K562 (cell line): ENCODE results near the gene OPRM1. TPM values are rescaled to one million over a fixed set of nuclear protein-coding genes. Genes with fewer than 3 reads are reported as not detected.

Experiments
- ATAC-seq: fragments of 200-7000 bp; cut with Tn5 transposase; 3 replicates; pipeline ENCODE4 v1.9.1; 2020; ENCODE audit warnings: moderate library complexity
- BruUV-seq: library from RNA; stranded (reverse); fragments of 400-500 nt; replicated peaks from 2 replicates; lab custom pipeline; 2021; lab: Mats Ljungman, UMichigan
- CTCF ChIA-PET: fragments of 300-600 bp; formaldehyde crosslinking; extraction: SDS; loops from one replicate; lab custom pipeline; 2021; ENCODE audit warnings: low intra/inter-chr PET ratio; lab: Yijun Ruan, JAX
- POLR2A ChIA-PET: fragments of 300-600, 350-650 bp; sonication (Branson Sonifier 250); formaldehyde crosslinking; extraction: SDS; loops from one replicate; lab custom pipeline; 2021; ENCODE audit warnings: antibody characterized with exemption, inconsistent platforms; lab: Yijun Ruan, JAX
- DNase-seq, 4 experiments: peaks; one replicate each; pipeline versions ENCODE4 v3.0.0 to v3.0.0-alpha.2; 2011 to 2018; ENCODE audit warnings: low spot score in 3 of 4, mixed read lengths in 3 of 4; ENCODE audit errors: extremely low read depth in 1 of 4
- FAIRE-seq: peaks from 2 replicates; lab custom pipeline; 2011; peaks lifted over from hg19 to GRCh38; lab: Jason Lieb, UNC
- H2AFZ ChIP-seq: 2 replicates; pipeline ENCODE4 v1.6.0; 2011; ENCODE audit warnings: low read depth, low read length, control low read depth, inconsistent platforms
- H3K27ac ChIP-seq: fragments of 200-600 bp; 3 replicates; pipeline ENCODE4 v1.8.0; 2011; ENCODE audit warnings: low read depth, mild to moderate bottlenecking, control low read depth, inconsistent platforms, low read length, moderate library complexity, mixed read lengths; ENCODE audit errors: extremely low read depth
- H3K27me3 ChIP-seq, 2 experiments: fragments of 300-600 bp in 1 of 2; 2 replicates in 1 of 2; 3 replicates in 1 of 2; pipeline versions ENCODE4 v1.6.0 to v1.8.0; 2011; ENCODE audit warnings: inconsistent platforms in 2 of 2, low read length in 2 of 2, mild to moderate bottlenecking in 1 of 2, mixed read lengths in 1 of 2, moderate library complexity in 1 of 2; ENCODE audit not compliant: control insufficient read depth in 2 of 2, insufficient read depth in 2 of 2
- H3K36me3 ChIP-seq: fragments of 300-600 bp; 3 replicates; pipeline ENCODE4 v1.8.0; 2011; ENCODE audit warnings: mild to moderate bottlenecking, low read length, inconsistent platforms; ENCODE audit not compliant: control insufficient read depth, insufficient read depth
- H3K4me1 ChIP-seq, 2 experiments: fragments of 200-600 bp in 1 of 2; replicated peaks in 1 of 2; 2 replicates in 1 of 2; 3 replicates in 1 of 2; pipeline versions ENCODE4 v1.5.1 to v1.8.0; 2011; ENCODE audit warnings: inconsistent platforms in 2 of 2, low read length in 2 of 2, mild to moderate bottlenecking in 1 of 2, mixed read lengths in 1 of 2, moderate library complexity in 1 of 2; ENCODE audit not compliant: control insufficient read depth in 2 of 2, insufficient read depth in 2 of 2
- H3K4me2 ChIP-seq: 2 replicates; pipeline ENCODE4 v1.6.1; 2011; ENCODE audit warnings: low read length, control low read depth, inconsistent platforms, mixed read lengths; ENCODE audit not compliant: insufficient read depth
- H3K4me3 ChIP-seq: fragments of 200-600 bp; sonication (generic), shearing (Covaris generic); 2 replicates; pipeline ENCODE4 v1.5.1; 2016; ENCODE audit warnings: control low read depth, inconsistent platforms
- H3K79me2 ChIP-seq: fragments of 200-600 bp; 3 replicates; pipeline ENCODE4 v1.8.0; 2011; ENCODE audit warnings: low read length, inconsistent platforms; ENCODE audit not compliant: control insufficient read depth, insufficient read depth
- H3K9ac ChIP-seq, 2 experiments: 2 replicates each; pipeline versions ENCODE4 v1.6.0 to v1.6.1; 2011; ENCODE audit warnings: low read depth in 2 of 2, low read length in 2 of 2, control low read depth in 1 of 2, inconsistent platforms in 1 of 2, mild to moderate bottlenecking in 1 of 2, mixed read lengths in 1 of 2; ENCODE audit not compliant: insufficient read depth in 1 of 2
- H3K9me1 ChIP-seq: one replicate; pipeline ENCODE4 v1.6.0; 2011; ENCODE audit warnings: inconsistent platforms, mild to moderate bottlenecking, low read length, moderate library complexity; ENCODE audit not compliant: control insufficient read depth, insufficient read depth
- H3K9me3 ChIP-seq: replicated peaks from 2 replicates; pipeline ENCODE4 v1.5.1; 2011; ENCODE audit warnings: low read depth, low read length, inconsistent platforms; ENCODE audit not compliant: control insufficient read depth, insufficient read depth
- H4K20me1 ChIP-seq: replicated peaks from 2 replicates; pipeline ENCODE4 v1.6.1; 2011; ENCODE audit warnings: low read length, inconsistent platforms, mixed read lengths; ENCODE audit not compliant: control insufficient read depth, insufficient read depth
- ATF3 ChIP-seq, 2 experiments: fragments of 450-650 bp in 1 of 2; sonication (generic) in 1 of 2; formaldehyde crosslinking in 1 of 2; IDR thresholded peaks in 1 of 2; conservative IDR thresholded peaks in 1 of 2; 2 replicates each; pipeline versions ENCODE4 v1.6.1 to v1.8.1; 2016 to 2023; ENCODE audit warnings: mild to moderate bottlenecking in 2 of 2, moderate library complexity in 2 of 2, inconsistent platforms in 1 of 2, missing genetic modification reagents in 1 of 2
- HDAC6 ChIP-seq: IDR thresholded peaks from 2 replicates; pipeline ENCODE4 v1.6.1; 2012; ENCODE audit warnings: low read depth, mild to moderate bottlenecking, control low read depth, inconsistent platforms, low read length, moderate library complexity
- ILF3 ChIP-seq: fragments of 450-650 bp; IDR thresholded peaks from 2 replicates; pipeline ENCODE4 v1.6.1; 2018; ENCODE audit warnings: antibody characterized with exemption, mild to moderate bottlenecking, moderate library complexity, borderline replicate concordance
- NCOA4 ChIP-seq: fragments of 450-650 bp; IDR thresholded peaks from 2 replicates; pipeline ENCODE4 v1.6.1; 2018; ENCODE audit warnings: mild to moderate bottlenecking; ENCODE audit not compliant: partially characterized antibody
- PTBP1 ChIP-seq: fragments of 200-400 bp; formaldehyde crosslinking; IDR thresholded peaks from 2 replicates; pipeline ENCODE4 v1.6.1; 2017; ENCODE audit warnings: low read depth, low read length
- RBM34 ChIP-seq: fragments of 200-400 bp; formaldehyde crosslinking; IDR thresholded peaks from 2 replicates; pipeline ENCODE4 v1.6.1; 2018; ENCODE audit warnings: low read length, borderline replicate concordance; ENCODE audit not compliant: insufficient read depth
- WGBS: fragments of 100-300 bp; shearing (Covaris generic); methylation state at CpG from one replicate; pipeline ENCODE4 v1.1.6; 2016; ENCODE audit warnings: low coverage, mixed read lengths; ENCODE audit not compliant: insufficient coverage; ENCODE audit errors: missing lambda C conversion rate; 5-methylcytosine and 5-hydroxymethylcytosine counted together
- in situ Hi-C: fragments of 300-500 bp; cut with MboI; formaldehyde crosslinking; loops from 4 replicates; pipeline ENCODE4 v1.15.0; 2018; ENCODE audit warnings: inconsistent platforms, mixed read lengths
- intact Hi-C: fragments of 100-400 bp; cut with micrococcal nuclease; formaldehyde crosslinking; loops from 2 replicates; pipeline ENCODE4 v1.14.2; 2022
- polyA plus RNA-seq, 8 experiments: library from polyadenylated mRNA; depleted of rRNA in 4 of 8; stranded (reverse) in 5 of 8; unstranded in 3 of 8; fragments of >200 nt; fragmentation: Nextera tagmentation in 2 of 8; fragmentation: Illumina TruSeq in 1 of 8; extraction: Ambion mirVana in 2 of 8; extraction: Trizol in 1 of 8; gene quantifications; 2 replicates each; pipeline versions ENCODE4 v1.2.1 to v1.2.3, GENCODE V29; 2011 to 2014; ENCODE audit warnings: inconsistent platforms in 1 of 8, missing spikeins in 1 of 8
- total RNA-seq, 7 experiments: library from RNA; depleted of rRNA in 6 of 7; stranded (reverse); fragments of >200 nt in 6 of 7; fragmentation: Illumina TruSeq in 2 of 7; extraction: Trizol in 2 of 7; gene quantifications; 2 replicates each; pipeline versions ENCODE4 v1.2.1 to v1.2.3, GENCODE V29; 2011 to 2021; ENCODE audit warnings: low replicate concordance in 1 of 7

Gene OPRM1
- total and polyA plus RNA-seq, 9 of the 15 experiments (the other 6 are each of a cell fraction or from before 2014, with no cell fraction given) = not detected

GRCh38 chr6:154243793-154244750 is 205.0 kb downstream of the OPRM1 start:
- in situ Hi-C loops (no loop called here), intact Hi-C loops (no loop called here)
- WGBS = 0% methylated on average over 6 of the region's 6 CpGs
- TF ChIP-seq NCOA4 (no peak), HDAC6 (no peak), ILF3 (no peak), PTBP1 (no peak), RBM34 (no peak), ATF3 (IDR thresholded peaks at IDR 0.05) (no peak), ATF3 (CRISPR knock-in tag; conservative IDR thresholded peaks at IDR 0.05) (no peak)
- DNase-seq = no peak
- no peaks in the 10 kb centered on the region for H3K36me3 ChIP-seq
- BruUV-seq = no TSS peak
- H3K4me1 ChIP-seq = no peaks in the 10 kb centered on the region
- H3K9me1 ChIP-seq = no peaks in the 10 kb centered on the region
- FAIRE-seq = no peak
- no peak overlapping the region for H2AFZ ChIP-seq
- H3K27me3 ChIP-seq = peaks cover 9 to 16% of the 10 kb centered on the region in 2 experiments; a peak in 3 of 5 replicates
- no peak overlapping the region for H3K4me3 ChIP-seq
- no peaks in the 10 kb centered on the region for H4K20me1 ChIP-seq
- ChIA-PET POLR2A (no interaction called here), CTCF (no interaction called here)
- H3K4me2 ChIP-seq = no peak overlapping the region
- H3K79me2 ChIP-seq = no peaks in the 10 kb centered on the region
- no peak overlapping the region for H3K9ac ChIP-seq
- no peak overlapping the region for H3K27ac ChIP-seq
- no peaks in the 10 kb centered on the region for H3K9me3 ChIP-seq
- ATAC-seq = no peak
